ENCODE results near the gene SARM1.
A peak's percentile ranks its signal among the peaks of the same experiment; 100 is the strongest.

The SARM1 gene

DNA sequence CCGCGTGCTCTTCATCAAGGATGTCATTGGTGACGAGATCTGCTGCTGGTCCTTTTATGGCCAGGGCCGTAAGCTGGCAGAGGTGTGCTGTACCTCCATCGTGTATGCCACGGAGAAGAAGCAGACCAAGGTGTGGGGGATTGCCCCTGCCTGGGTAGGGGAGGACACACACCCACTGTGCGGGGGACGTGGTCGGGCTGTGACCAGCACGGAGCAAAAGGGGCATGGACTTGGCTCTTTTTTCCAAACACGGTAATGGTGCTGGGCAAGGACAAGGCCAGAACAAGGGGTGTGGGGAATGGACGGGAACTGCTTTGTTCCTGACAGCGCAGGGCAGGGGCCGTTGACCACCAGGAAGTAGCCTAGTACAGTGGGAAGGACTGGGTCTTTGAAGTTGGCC lies 29.2 kb upstream of the SARM1 start:
- DNase-seq, result no peak

DNA sequence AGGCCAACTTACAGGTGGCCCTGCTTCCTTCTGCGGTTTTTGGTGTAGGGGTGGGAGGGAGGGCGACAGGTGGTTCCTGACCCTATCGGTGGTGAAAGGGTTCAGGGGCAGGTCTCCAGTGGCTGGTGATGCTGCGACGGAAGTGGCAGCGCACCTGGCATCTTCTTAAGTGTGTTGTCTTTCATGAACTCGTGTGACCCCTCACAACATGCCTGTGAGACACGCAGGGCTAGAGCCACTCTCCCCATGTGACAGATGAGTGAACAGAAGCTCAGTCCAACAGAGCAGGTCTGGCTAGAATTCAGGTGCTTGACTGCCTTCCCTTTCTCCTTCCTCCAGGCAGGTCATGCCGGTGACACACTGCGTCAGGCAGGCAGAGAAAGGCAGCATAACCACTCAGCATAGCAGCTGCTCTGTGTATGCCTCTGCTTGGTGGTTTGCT lies 28.0 kb upstream of the SARM1 start:
- DNase-seq, result no peak

DNA sequence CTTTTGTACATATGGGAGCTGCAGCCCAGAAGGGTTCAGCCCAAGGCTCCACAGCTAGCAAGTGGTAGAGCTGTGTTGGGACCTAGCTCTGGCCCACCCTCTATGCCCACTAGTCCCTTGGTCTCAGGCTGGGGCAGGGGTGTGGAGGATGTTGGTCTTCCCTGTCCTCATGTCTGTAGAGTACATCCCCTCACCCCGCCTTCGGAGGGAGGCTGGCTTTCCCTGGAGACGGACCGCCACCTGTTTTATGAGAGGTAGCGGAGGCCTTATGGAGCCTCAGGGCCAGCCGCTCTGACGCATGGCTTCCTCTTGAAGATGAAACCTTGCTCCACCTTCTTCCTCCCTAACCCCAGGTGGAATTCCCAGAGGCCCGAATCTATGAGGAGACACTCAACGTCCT lies 27.5 kb upstream of the SARM1 start:
- DNase-seq, result no peak

DNA sequence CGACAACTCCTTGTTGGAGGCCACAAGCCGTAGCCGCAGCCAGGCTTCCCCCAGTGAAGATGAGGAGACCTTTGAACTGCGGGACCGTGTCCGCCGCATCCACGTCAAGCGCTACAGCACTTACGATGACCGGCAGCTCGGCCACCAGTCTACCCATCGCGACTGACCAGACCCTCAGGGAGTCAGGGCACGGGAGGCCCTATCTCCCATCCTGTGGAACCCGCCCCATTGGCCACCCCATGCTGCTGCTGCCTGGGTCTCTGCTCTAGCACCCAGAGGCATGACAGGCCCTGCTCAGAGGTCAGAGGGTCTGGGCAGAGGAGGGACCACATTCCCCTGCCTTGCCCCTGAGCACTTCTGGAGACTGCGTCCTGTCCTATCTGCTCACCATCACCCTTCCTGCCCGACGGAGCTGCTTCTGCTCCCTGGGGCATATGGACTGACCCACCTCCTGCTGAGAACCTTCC lies 27.0 kb upstream of the SARM1 start:
- no peak for DNase-seq

DNA sequence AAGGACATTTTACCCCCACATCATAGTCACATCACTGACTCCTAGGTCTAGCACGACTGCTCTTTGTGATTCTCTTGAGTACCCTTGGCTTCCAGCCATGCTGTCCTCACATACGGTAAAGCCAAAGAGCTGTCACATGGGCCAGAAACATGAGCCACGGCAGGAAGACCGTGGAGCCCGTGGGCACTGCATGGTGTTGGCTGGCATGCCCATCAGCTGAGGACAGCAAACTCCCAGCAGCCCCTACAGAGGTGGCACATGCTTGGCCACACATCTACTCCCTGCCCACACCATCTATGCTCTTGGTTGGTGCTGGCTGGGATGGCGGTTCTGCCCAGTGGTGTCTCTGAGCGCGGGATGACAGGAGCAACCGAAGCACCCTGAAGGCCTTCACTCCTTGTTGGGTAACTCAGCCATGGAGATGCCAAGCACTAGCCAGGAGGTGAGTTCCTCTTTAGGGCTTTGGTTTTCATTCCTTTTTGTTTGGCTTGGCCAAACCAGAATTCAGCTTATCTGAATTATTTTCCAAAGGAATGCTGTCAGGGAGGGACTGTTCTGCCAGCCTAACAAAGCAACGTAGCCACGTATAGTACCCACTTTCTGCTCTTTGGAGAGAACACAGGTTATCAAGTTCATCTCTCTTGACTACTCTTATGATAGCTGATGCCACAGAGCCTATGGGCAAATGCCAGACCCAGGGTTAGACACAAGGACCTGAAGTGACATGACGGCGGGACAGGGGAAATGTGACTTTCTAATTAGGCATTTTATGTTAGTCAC lies 25.9 kb upstream of the SARM1 start:
- no peak for DNase-seq

DNA sequence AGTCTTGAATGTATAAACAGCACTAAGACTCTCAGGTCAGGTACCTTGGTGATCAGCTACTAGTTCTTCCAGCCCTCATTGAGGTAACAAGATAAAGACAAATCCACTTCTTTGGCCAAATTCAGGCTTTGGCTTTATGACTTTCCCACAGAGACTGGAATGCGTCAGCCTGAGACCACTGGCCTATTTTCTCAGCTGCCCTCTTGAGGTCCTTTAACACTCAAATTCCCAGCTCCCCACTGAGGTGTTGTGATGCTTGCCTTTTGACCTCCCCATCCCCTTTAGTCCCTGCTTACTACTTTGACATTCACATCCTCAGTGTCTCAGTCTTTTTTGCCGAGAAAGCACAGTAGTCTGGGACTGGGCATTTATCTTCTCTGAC lies 25.3 kb upstream of the SARM1 start:
- no peak for DNase-seq

DNA sequence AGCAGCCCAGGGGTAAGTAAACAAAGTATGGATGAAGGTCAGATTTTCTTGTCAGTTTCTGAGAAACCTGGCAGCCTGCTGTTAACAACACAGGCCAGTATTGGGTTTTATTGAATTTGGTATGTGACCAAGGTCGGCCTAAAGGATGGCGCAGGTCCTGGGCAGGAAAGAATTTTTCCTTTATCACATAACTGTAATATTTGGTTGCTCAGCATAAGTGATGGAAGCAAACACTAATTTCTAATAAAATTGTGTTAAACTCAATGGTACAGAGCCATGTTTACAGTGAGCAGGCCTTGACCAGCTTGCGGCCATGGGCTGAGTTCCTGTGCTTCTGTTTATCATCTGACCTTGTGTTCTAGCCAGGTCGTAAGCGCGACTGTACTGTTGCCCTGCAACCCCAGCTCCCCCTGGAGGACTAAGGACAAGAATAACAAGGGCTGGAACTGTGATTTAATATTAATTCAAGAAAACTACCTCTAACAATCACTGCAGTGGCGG lies 24.7 kb upstream of the SARM1 start:
- no peak for DNase-seq

DNA sequence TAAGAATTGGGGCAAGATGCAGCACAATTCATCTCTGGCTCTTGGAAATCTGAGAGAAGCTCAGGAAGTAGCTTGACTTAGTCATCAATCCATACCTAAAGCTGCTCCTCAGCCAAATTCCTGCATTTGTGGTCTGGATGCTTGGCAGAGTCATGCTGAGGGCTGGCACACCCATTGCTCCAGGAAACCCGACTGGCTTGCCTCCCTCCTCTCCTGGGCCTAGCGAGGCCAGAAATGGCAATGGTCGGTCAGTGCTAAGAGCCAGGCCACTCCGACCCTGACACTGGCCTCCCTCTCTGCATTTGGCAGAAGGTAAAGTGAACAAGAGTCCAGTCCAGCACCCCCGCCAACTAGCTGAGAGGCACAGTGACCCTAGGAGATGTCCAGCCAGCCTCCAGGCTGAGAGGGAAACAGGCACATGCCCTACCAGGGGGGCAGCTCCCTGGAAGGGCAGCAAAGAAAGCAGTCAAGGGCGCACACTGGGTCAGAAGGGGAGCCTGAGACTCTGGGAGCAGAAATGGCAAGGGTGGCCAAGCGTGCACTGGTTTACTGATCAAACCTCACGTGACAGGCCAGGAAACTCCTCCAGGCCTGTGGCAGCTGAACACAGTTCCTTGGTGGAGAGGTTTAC lies 24.1 kb upstream of the SARM1 start:
- DNase-seq, result no peak

DNA sequence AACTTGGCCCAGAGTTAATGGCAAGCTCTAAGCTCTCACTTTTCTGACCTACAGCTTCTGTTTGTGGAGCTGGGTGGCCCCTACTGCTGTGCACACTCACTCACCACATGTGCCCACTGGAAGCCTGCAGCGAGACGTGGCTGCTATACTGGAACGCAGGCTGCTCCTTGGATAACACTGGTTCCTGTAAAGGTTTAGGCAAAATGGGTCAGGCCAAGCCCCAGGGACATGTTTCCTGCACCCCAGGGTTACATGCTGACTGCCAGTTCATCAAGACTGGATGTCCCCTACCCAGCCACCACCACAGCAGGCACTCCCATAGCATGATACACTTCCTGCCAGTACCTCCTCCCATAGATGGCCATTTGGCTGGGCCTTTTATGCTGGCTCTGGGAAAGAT lies 22.5 kb upstream of the SARM1 start:
- no peak for DNase-seq

DNA sequence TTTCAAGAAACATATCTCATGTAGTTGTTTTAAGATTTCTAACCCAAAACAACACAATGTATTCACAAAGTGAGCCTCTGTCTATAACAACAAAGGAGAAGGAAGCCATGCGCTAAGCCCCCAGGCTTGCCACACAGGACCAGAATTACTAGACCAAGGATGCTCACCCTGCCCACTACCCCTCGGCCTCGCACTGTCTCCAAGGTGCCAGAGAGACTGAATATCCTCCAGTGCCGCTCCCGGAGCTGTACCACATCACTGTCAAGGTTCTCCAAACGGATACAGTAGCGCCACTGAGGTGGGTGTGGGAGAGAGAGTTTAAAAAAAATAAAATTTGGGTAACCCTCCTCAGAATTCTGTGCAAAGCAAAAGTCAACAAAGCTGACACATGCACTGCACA lies 21.2 kb upstream of the SARM1 start:
- no peak for DNase-seq

DNA sequence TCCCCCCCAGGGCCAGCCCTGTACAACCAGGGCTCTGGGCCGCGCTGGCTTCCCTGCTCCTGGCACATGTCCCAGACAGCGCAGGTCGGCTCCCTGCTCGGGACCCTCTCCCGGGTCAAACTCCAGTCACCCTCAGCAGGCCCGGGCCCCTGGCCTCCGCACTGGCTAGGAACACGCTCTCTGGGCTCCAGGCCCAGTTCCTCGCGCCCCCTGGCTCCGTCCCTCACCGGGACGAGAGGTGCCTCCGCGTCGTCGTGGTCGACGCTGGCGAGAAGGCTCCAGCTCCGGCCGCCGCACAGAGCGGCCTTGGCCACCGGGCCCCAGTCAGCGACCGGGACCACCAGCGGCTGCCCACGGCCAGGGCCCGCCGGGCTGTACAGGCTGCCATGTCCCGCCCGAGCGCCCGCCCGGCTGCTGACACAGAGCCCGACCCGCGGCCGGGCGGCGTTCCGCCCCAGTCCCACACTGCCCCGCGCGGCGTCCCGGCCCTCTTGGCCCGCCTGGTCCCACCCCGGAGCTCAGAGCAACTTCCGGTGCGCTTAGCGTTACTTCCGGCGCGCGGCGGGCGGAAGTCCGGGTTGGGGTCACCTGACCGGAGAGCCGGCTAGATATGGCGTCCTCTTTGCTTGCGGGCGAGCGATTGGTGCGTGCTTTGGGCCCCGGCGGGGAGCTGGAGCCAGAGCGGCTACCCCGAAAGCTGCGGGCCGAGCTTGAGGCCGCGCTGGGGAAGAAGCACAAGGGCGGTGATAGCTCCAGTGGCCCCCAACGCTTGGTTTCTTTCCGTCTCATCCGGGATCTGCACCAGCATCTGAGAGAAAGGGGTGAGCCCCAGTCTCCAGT lies 14.2 kb upstream of the SARM1 start, which contains the start of gene POLDIP2:
Gene POLDIP2, minus strand, starts transcription at position 467 of the 840 bp plus-strand sequence. Its CDS starts 79 bp downstream, at position 388.
- DNase-seq, result peak; percentile 91

DNA sequence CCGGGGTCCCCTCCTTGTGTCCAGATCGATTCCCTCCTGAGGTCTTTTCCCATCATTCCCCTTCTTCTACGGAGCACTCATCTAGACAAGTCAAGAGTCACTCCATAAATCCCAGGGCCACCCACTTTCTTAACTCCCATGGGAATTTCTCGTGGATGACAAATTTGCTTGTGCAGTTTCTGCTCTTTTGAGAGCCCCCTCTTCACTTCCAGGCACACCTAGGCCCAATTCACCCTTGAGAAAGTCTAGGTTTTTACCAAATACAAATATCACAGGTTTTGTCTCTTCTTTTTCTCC lies 13.6 kb upstream of the SARM1 start:
- no peak for DNase-seq

DNA sequence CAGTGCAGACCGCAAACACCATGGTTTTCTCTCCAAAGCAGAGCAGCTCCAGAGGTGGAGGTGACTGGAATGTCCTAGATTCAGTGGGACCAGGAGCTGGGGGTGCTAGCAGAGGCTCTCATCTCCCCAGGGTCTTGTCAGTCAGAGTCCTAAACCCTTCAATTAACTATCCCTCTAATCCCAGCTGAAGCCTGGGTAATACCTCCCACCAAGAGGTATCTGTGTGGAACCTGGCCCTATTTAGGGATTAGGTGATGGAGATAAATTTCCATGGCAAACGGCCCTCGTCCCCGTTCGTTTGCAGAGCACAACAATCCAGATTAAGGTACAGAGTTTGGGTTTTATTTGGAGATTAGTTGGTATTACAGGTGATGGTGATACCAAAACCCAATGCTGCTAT lies 8.3 kb upstream of the SARM1 start:
- no peak for DNase-seq

DNA sequence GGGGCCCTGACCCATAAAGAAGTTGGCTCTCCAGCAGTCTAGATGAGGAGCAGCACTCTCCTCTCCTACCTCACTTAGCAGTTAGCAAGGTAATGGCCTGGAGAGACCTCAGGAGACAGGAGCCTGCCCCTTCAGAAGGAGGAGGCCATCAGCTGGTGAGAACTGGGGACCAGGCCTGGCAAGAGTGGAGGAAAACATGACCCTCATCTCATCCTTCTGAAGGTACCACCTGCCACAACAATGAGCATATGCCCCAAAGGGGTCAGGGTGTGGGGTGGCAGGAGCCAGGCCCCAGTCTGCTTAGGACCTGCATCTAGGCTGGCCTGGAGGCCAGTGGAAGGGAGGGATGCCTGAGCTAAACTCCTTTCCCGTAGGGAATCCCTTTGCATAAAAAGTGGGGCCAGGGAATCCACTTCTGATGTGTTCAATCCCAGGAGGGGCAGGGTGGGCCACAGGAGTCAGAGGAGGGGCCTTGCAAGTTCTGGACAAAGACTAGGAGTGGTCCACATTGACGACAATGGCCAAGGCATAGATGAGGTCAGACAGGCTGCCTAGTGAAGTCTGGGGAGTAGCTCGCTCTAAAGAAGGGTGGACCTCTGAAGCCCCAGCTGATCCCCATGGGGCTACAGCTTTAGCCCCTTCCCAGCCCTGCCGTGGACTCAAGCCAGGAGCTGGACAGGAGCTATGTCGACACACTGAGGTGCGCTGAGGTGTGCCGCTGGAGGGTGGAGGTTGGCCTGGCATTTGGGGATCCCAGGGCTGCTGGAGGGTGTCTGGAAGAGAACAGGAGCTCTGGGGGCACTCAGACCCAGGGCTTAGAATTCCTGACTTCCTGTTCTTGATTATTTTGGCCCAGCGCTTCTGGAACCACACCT lies 7.5 kb upstream of the SARM1 start:
- no peak for DNase-seq

DNA sequence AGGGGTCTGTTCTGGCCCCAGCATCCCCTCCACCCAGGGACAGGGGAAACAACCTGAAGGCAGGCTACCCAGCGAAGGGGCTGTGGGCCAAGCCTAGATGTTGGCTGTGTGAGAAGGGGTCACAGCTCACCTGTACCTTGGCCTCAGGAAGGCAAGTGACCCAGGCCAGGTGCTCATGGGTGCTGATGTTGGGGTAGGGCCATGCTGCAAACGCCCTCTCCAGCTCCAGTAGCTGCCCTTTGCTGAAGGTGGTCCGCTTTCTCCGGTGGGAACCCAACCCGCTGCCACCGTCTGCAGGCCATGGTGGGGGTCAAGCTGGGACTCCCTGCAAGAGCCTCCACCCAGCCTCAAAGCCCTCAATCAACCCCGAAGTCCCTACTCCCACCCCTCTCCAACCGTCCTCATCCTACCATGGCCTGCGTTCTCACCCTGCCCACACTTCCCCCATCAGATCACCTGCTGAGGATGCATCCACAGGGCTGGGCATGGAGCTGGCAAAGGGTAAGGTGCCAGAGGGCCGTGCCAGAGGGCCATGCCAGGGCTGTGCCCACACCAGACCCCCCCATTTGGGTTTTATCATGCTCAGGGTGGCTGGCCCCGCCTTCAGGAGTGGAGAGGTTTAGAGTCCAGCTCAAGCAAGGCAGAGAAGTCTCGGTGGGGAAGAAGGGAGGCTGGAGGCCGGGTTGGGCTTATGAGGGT lies 6.7 kb upstream of the SARM1 start, which contains the start of gene SEBOX:
Gene SEBOX, minus strand, starts transcription at position 535 of the 699 bp plus-strand sequence. Its CDS starts 48 bp downstream, at position 487.
- no peak for DNase-seq

DNA sequence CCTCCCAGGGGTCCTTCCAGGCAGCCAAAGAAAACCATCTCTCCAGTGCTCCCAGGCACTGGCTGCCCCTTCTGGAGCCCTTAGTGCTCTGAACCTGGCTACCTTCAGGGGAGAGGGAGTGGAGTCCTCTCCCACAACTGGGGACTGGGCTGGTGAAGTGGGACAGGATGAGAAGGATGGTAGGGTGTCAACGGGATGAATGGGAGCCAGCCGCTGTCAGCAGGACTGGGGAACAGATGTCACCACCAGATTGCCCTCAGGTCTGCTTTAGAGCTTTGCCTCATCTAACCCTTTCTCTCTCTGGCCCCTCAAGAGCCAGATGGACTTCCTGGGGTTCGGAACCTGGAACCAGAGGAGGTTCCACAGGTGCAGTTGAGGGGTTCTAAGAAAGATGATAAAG lies 6.0 kb upstream of the SARM1 start:
- no peak for DNase-seq

DNA sequence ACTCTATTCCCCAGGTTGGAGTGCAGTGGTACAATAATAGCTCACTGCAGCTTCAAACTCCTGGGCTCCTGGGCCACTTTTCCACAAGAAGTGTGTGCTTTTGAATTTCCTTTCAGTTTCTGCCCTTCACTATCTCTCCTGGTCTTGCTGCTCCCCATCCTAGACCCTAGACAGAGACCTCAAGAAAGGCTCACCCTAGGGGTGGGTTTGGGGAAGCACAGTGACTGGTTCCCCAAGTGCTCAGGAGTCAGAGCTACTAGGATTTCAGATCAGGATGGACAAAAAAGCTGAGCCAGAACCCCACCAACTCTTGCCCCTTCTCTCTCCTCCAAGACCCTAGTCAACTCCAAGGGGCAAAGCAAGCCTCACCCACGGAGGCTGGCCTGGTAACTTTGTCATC lies 4.9 kb upstream of the SARM1 start:
- no peak for DNase-seq

DNA sequence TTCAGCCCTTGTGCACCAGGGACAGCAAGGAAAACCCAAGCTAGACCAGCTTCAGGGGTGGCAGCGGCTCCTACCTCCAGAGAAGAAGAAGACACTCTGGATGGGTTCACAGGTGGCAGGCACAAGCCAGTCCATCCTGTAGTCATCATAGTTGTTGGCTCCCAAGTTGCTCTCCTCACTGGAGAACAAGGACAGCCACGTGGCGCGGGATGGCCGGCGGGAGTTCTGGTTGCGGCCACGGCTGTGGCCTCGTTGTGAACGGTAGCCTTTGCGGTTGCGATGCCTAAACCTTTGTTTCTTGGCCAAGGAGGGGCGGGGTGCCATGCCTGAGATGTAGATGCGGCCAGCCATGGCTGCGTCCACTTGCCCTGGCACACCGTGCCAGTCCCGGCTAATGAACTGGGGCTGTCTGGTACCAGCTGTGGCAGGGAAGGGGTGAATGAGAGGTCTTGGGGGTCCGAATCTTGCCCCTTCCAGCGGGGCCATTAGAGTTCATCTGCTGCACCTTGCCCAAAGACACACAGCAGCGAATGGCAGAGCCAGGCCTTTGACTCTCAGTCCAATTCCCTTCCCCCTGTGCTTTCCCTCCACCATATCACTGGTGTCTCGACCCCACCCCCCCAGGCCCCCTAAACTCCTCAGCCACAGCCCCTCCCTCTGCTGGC lies 3.7 kb upstream of the SARM1 start:
- DNase-seq, result no peak

DNA sequence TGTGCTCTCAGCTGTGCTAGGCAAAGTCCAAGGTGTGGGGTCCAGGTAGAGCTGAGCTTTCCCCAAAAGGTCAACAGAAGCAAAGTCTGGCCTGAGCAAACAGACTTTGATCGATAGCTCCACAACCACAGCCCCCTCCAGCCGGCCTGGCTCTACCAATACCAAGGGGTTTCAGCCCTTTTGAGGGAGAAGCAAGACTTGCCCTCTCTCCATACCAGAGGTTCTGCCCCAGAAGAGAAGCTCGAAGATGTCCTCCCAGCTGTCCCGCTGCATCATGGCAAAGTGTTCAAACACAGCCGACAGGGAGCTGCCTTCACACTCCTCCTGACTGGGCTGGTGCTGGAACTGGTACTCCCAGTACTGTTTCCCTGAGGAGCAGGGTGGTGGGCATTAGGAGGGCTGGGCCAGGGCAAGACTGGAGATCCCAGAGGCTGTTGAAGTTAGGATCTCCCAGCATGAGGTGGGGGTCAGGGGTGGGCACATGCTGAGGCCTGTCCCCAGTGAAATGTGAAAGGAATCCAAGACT lies 3.1 kb upstream of the SARM1 start:
- no peak for DNase-seq

DNA sequence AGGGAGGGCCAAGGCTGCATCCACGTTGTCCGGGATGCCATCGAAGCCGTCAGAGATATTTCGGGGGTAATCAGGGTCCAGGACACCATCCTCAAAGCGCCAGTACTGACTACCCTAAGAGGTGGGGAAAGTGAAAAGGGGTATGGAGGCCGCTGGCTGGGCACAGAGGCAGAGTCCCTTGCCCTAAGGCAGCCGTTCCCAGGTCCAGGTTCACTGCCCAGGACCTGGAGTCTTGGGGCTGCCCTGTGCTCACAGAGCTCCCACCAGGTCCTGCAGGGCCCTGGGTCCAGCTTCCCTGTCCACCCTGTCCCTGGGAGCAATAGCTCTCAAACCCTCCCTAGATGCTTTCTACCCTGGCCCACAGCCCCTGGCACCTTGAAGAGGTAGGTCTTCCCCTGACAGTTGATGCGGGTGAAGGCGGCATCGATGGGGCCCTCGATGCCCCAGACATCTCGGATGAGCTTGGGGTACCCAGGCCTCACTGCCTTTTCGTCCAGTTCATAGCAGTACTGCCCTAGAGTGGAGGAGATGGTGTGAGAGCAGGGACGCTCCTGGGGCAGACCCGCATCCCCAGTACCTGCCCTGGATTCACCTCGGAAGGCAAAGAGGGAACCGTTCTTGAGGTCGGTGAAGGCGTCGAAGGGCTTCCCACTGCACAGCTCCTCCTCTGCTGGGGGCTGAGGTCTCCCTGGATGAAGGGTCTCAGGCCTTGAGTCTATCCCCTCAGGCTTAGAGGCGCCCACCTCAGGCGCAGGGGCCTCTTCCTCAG lies 2.4 kb upstream of the SARM1 start:
- no peak for DNase-seq
